Loucy (cell line): ENCODE results near the gene SPIRE2.

Experiments
- EZH2phosphoT487 ChIP-seq: fragments of 200-600 bp; IDR thresholded peaks from 2 replicates; pipeline ENCODE4 v1.6.1; 2018; ENCODE audit warnings: antibody characterized with exemption, mild to moderate bottlenecking, moderate library complexity, borderline replicate concordance
- TF ChIP-seq, protein P1 (sequence below): fragments of 200-600 bp; sonication (generic); conservative IDR thresholded peaks from 2 replicates; pipeline ENCODE4 v1.5.1; 2014; ENCODE audit warnings: mild to moderate bottlenecking, antibody characterized with exemption, low read length

DNA sequence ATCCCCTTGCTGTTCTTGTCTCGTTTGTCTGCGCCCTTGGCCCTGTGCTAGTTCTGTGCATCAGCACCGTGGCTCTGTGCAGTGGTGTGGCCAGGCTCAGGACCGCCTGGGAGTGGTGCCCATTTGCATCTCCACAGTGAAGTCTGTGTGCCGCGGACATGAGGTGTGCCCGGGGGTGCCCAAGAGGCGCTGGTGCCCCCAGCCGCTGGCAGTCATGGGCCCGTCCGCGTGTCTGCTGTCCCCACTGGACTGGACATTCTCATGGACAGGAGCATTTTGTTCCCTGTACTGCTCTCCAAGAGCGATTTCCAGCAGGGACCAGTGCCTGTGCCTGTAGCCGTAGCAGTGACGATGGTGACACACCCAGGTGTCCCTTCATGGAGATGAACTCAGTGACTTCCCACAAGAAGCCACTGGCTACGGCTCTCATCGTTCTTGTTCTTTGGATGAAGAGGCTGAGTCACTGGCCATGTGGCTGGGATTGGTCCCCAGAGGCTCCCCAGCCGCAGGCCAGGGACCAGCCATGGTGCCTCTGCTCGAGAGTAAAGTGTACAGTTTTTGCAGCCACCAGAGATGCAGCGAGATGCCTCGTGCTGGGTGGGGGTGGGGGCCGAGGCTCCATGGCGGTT, 77.3 kb downstream of the SPIRE2 start:
- TF ChIP-seq, protein P1, sequence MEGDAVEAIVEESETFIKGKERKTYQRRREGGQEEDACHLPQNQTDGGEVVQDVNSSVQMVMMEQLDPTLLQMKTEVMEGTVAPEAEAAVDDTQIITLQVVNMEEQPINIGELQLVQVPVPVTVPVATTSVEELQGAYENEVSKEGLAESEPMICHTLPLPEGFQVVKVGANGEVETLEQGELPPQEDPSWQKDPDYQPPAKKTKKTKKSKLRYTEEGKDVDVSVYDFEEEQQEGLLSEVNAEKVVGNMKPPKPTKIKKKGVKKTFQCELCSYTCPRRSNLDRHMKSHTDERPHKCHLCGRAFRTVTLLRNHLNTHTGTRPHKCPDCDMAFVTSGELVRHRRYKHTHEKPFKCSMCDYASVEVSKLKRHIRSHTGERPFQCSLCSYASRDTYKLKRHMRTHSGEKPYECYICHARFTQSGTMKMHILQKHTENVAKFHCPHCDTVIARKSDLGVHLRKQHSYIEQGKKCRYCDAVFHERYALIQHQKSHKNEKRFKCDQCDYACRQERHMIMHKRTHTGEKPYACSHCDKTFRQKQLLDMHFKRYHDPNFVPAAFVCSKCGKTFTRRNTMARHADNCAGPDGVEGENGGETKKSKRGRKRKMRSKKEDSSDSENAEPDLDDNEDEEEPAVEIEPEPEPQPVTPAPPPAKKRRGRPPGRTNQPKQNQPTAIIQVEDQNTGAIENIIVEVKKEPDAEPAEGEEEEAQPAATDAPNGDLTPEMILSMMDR: no peak
- no peak for TF ChIP-seq EZH2phosphoT487
